Endometrial microvascular endothelial cells (primary cell): ENCODE measurements around the gene ZNRD2. TPM values are rescaled to one million over a fixed set of nuclear protein-coding genes. Genes with fewer than 3 reads are reported as not detected.
"Not testable (repeated sequence)": the region's sequence is repeated elsewhere in the genome, so short reads cannot be mapped to it uniquely, and the experiment has no call there.

Experiments
- in situ Hi-C: cut with HindIII; loops from 2 replicates; pipeline ENCODE4 v1.10.0; 2017; ENCODE audit warnings: low sequenced_read_pairs, low pct_unique_long_range_greater_than_20kb; ENCODE audit errors: inconsistent ontology term
- total RNA-seq: library from RNA; depleted of rRNA; stranded (reverse); fragments of >200 nt; gene quantifications from one replicate; pipeline ENCODE4 v1.2.3, GENCODE V29; 2015; ENCODE audit errors: inconsistent ontology term

The ZNRD2 gene
- total RNA-seq, 1 donor from 2014 or later = 85.7 TPM

DNA sequence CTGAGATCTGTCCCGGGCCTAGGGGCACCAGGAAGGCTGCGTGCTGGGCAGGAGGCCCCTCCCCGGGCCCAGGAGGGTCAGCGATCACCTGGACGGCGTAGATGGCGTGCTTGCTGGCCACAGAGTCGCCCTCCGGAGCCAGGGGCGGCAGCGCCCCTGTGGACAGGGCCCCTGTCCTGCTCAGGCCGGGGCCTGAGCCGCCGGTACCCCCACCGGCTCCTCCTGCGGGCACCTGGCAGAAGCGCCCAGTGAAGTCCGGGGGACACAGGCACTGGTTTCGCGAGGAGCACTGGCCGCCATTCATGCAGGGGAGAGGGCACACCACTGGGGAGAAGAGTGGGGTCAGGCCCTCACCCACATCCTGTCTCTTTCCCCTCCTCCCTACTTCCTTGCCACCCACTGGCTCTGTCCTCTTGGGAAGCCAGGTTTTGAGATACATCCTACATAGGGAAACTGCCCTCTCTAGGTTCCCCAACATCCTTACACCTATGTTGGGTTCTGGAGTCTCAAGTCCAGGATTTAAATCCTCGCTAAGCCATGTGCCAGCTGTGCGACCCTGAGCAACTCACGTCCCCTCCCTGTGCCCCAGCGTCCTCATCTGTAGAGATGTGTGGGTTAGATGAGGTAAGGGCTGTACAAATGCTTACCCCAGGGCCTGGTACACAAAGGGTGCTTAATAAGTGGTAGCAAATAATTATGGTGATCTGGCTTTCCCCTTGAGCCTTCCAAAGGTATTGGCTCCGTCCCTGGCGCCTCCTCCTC lies 16.0 kb upstream of the ZNRD2 start:
- in situ Hi-C loops = no loop called here

GRCh38 chr11:65554842-65555430 lies 15.3 kb upstream of the ZNRD2 start:
- in situ Hi-C loops = no loop called here

GRCh38 chr11:65555693-65556231 lies 14.5 kb upstream of the ZNRD2 start:
- in situ Hi-C loops = no loop called here

- in situ Hi-C loops = no loop called here
Measured at GRCh38 chr11:65556470-65557279, 13.6 kb upstream of the ZNRD2 start.

- in situ Hi-C loops = no loop called here
Measured at GRCh38 chr11:65557280-65558001, 12.8 kb upstream of the ZNRD2 start.

GRCh38 chr11:65558002-65558929 lies 12.0 kb upstream of the ZNRD2 start, which contains the start of gene LTBP3:
Gene LTBP3 (minus strand): TSS chr11:65558359. CDS start chr11:65557959, 400 bp downstream.
- in situ Hi-C loops = no loop called here

DNA sequence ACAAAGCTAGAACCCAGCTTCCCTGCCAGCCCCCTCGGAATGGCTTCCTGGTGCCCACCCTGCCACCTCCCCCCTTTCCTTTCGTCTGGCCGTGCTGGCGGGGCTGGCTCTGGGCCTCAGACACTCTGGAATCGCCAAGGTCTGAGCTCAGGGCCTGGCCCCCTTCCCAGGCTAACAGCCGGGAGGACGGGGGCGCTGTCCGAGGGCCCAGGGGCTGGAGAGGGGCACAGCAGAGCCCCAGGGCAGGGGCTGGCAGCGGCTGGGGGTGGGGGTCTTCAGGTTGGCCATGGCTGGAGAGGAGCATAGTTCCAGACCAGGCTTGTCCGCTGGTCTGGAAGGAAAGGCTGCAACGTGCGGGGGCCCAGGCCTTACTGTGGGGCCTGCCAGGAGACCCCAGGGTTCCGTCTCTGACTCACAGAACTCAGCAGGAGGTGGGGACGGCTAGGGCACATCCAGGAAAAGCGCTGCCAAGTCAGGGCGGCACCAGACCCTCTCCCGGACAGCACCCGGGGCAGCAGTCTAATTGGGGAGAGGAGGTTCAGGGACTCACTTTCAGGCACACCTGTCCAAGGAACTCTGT lies 11.3 kb upstream of the ZNRD2 start:
- in situ Hi-C loops = no loop called here

DNA sequence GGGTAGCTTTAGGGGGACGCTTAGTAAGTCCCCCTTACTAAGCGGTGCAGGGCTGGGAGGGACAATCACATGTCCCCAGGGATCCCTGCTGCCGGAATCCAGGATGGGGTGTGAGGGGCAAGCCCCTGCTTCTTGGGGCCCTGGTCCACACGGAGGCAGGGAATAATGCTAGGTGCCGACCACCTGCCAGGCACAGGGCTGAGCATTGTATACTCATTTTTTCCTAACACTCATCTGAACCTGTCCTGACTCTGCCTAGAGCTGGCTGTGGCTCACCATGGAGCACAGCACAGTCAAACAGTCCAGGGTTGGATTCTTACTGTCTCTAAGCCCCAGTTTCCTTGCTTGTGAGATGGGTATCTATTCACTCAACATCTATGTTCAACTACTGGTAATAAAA lies 10.7 kb upstream of the ZNRD2 start:
- in situ Hi-C loops = no loop called here

DNA sequence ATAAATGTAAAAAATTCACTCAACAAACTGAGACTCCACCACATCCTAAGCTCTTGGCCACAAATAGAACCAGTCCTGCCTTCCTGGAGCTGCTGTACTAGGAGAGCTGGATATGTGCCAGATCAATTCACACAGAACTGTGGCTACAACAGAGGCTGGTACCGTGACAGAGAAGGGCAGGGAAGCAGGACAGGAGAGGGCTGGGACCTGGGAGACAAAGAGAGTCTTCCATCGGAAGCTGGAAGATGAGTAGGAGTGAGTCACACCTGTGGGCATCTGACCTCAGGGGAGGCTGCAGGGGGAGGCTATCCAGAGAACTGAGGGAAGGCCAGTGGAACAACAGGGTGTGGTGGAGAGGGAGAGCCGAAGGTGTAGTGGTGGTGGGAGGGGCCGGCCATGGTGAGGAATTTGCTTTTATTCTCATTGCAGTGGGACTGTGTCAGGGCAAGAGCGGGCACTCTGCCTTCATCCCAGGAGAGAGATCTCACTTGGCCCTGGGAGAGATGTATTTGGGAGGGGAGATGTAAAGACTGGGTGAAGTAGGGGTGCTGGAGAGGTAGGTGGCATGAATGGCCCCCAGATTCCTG lies 10.2 kb upstream of the ZNRD2 start:
- in situ Hi-C loops = no loop called here

DNA sequence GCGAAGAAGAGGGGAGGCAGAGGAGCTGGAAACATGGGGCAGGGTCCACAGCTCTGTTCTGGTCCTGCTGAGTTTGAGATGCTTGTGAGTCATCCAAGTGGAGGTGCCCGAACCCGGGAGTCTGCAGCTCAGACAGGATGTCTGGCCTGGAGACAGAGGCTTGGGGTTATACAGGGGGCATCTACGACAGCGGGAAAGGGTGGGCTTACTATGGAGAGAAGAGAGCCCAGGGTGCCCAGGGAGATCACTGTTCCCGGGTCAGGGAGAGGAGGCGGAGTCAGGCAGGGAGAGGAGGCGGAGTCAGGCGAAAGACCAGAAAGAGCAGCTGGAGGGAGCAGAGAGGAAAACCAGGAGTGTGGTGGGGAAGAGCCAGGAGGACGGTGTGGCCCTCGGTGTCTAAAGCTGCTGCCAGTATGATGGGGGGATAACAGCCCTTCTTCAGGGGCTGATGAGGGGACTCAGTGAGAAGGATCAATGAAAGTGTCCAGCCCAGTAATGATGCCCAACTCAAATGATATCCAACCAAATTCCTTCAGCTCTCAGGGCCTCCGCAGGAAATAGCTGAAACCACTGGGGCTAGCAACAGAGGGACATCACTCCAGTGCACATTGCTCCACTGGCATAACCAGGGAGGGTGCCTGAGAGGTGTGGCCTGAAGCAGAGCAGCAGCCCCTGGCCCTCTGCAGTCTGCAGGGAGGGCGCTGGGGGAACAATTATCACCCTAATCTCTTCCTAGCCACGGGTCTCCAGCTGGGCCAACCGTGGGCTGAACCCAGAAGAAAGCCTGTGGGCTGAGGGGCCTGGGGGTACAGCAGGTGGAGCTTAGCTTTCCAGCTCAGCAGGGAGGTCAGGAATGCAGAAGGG lies 9.5 kb upstream of the ZNRD2 start:
- in situ Hi-C loops = no loop called here

GRCh38 chr11:65562020-65562419 lies 8.3 kb upstream of the ZNRD2 start:
- in situ Hi-C loops = no loop called here

- in situ Hi-C loops = no loop called here
Measured at GRCh38 chr11:65562788-65563187, 7.5 kb upstream of the ZNRD2 start.

DNA sequence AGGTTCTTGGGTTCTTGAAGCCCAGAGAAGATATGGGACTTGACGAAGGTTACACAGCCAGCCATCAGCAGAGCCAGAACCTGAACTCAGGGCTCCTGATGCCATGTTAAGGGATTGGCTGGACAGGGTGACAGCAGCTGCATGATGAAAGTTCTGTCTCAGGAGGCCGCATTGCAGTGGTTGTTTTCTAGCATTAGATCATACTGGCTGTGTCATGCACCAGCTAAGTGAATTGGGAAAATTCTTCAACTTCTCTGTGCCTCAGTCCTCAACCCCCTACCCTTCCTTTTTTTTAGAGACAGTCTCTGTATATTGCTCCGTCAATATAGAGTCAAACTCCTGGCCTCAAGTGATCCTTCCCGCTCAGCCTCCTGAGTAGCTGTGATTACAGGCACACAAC lies 6.7 kb upstream of the ZNRD2 start:
- in situ Hi-C loops = no loop called here

GRCh38 chr11:65564879-65565559 lies 5.3 kb upstream of the ZNRD2 start:
- in situ Hi-C loops = not testable (repeated sequence)

DNA sequence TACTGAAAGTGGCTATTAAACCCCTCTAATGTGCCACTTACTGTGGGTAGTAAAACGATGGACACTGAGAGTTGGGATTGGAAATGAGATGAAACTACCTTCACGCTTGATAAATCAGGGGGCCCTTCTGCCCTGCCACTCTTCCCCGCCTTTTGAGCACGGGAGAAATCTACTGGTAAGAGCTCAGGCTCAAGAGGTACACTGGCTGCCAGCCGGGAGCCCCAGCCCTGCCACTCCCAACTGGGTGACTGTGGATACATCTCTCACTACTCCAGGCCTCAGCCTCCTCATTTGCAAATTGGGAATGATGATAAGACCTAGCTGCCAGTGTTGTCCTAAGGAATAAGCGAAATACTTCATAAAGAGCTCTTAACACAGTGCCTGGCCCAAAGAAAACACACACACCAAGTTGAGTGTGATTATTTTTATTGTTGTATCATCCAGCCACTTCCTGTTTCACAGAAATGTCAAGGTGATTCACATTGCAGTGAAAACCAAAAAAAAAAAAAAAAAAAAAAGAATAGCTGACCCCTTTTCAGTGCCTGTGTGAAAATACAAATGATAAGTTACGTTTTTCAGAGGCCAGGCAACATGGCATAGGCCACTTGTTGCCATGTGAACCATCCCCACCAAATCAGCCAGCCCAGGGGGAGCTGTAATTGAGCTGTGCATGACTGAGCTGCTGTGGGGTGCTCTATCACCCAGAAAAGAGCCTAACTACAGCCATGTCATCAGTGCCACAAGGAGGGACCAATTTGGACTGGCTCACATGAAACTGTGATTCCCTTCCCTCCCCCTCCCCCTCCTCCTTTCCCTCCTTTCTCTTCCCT lies 4.4 kb upstream of the ZNRD2 start:
- in situ Hi-C loops = no loop called here
